ENCODE measurements around the gene CTNNA1. TPM values are rescaled to one million over a fixed set of nuclear protein-coding genes. Genes with fewer than 3 reads are reported as not detected.
"Not testable (repeated sequence)": the region's sequence is repeated elsewhere in the genome, so short reads cannot be mapped to it uniquely, and the experiment has no call there.

CTNNA1 gene
- total RNA-seq, 3 donors from 2014 or later = 347 to 457 (median 380) TPM

DNA sequence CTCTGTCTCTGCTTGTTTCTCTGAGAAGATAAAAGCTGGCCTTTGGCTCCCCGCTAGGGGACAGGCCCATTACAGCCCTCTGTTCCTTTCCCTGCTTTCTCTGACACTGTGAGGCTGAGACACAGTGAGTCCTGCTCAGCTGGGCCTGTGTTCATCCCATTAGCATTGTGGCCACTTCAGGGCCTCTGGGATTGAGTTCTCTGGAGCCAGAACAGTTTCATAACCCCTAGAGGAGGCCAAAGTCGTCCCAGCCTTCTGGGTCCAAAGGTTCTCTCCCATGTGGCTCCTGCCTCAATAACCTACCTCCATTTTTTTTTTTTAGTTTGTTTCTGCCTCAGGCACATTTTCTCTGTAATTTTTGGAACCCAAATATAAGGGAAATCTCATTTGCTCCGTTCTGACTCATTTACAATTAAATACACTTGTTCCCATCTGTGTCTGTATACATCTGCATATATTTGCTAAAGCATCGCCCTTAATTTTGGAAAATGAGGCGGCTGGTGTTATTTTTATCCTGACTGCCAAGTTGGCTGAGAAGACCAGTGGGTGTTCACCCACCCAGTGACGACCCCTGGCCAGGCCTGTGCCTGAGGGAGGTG, 27.3 kb upstream of the CTNNA1 start:
- no peaks in the 10 kb centered on the region for H3K4me1 ChIP-seq (ENCODE audit: low read depth)
- H3K36me3 ChIP-seq (ENCODE audit: low read depth) = no peaks in the 10 kb centered on the region
- H3K9me3 ChIP-seq = no peaks in the 10 kb centered on the region
- DNase-seq = no peak
- TF ChIP-seq, protein P1, sequence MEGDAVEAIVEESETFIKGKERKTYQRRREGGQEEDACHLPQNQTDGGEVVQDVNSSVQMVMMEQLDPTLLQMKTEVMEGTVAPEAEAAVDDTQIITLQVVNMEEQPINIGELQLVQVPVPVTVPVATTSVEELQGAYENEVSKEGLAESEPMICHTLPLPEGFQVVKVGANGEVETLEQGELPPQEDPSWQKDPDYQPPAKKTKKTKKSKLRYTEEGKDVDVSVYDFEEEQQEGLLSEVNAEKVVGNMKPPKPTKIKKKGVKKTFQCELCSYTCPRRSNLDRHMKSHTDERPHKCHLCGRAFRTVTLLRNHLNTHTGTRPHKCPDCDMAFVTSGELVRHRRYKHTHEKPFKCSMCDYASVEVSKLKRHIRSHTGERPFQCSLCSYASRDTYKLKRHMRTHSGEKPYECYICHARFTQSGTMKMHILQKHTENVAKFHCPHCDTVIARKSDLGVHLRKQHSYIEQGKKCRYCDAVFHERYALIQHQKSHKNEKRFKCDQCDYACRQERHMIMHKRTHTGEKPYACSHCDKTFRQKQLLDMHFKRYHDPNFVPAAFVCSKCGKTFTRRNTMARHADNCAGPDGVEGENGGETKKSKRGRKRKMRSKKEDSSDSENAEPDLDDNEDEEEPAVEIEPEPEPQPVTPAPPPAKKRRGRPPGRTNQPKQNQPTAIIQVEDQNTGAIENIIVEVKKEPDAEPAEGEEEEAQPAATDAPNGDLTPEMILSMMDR (IDR thresholded peaks at IDR 0.05) = no peak
- ATAC-seq = peak; percentile 44
- H3K4me3 ChIP-seq = no peak overlapping the region
- intact Hi-C loops (cut with DNase I, micrococcal nuclease) = no loop called here

DNA sequence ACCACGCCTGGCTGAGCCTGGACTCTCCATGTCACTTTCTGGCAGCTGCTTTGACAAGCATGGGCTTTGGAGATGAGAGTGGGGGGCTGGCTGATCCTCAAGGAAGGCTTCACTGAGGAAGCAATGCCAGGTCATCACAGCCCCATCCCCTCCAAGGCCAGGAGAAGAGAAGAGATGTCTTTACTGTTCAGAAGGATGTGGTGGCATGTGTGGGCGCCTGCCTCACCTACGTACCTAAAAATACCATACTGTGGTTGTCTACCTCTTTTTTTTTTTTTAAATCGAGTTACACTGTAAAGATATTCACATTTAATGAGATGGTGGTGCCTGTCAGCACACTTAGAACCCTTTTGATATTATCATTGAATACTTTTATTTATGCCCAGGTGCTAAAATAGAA, 26.4 kb upstream of the CTNNA1 start:
- no peak for ATAC-seq
- no peaks in the 10 kb centered on the region for H3K4me1 ChIP-seq (ENCODE audit: low read depth)
- intact Hi-C loops (cut with DNase I, micrococcal nuclease) = no loop called here

DNA sequence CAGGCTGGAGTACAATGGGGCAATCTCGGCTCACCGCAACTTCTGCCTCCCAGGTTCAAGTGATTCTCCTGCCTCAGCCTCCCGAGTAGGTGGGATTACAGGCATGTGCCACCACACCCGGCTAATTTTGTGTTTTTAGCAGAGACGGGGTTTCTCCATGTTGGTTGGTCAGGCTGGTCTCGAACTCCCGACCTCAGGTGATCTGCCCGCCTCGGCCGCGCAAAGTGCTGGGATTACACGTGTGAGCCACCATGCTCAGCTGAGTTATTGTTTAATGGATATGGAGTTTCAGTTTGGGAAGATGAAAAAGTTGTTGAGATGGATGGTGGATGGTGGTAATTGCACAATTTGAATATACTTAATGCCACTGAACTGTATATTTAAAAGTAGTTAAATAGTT, 22.7 kb upstream of the CTNNA1 start:
- intact Hi-C loops (cut with DNase I, micrococcal nuclease); H3K9me3 ChIP-seq; ATAC-seq; DNase-seq; H3K4me3 ChIP-seq; H3K4me1 ChIP-seq (ENCODE audit: low read depth); H3K36me3 ChIP-seq (ENCODE audit: low read depth): not testable (repeated sequence)

More for the DNA sequence above, 26.4 kb upstream of the CTNNA1 start:
- DNase-seq = no peak
- H3K9me3 ChIP-seq = no peaks in the 10 kb centered on the region
- TF ChIP-seq, protein P1 (IDR thresholded peaks at IDR 0.05) = no peak
- H3K4me3 ChIP-seq = no peak overlapping the region
- H3K36me3 ChIP-seq (ENCODE audit: low read depth) = no peaks in the 10 kb centered on the region

DNA sequence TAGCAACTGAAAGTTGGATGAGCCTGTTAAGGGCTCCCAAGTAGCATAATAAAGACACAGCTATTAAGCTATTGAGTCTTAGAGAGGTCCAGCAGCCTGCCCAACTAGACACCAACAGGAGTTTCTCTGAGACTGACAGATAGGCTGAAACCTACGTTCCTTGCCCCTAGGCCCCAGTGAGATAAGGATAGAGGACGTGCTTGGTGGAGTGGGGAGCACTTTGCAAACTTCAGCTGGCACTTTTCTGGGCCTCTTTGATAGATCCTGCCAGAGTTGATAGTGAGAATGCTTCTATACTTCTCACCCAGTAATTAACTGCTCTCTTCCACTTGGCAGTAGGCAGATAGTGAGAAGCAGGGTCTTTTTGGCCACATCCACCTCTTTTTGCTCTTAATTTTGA, 20.8 kb upstream of the CTNNA1 start:
- H3K4me1 ChIP-seq (ENCODE audit: low read depth) = no peaks in the 10 kb centered on the region
- H3K4me3 ChIP-seq = no peak overlapping the region
- H3K9me3 ChIP-seq = no peaks in the 10 kb centered on the region
- ATAC-seq (no peak), DNase-seq (no peak)
- TF ChIP-seq, protein P1 (IDR thresholded peaks at IDR 0.05) = no peak
- intact Hi-C loops (cut with DNase I, micrococcal nuclease) = no loop called here
- H3K36me3 ChIP-seq (ENCODE audit: low read depth) = no peaks in the 10 kb centered on the region

DNA sequence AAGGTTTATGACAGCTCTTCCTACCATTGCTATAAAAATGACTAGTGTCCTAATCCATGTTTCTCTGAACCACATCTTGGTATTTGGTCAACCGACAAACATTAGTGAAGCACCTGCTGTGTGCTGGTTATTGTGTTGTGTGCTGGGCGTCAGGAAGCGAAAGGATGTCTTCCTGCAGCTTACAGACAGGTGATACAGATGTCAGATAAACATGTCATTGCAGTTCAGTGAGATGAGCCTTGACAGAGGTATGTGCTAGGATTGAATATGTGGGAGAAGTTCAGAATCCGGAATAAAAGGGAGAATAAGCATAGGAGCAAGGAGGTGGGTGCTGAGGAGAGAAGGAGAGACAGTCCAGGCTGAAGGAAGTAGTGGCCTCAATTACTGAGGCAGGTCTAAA, 20.3 kb upstream of the CTNNA1 start:
- intact Hi-C loops (cut with DNase I, micrococcal nuclease) = no loop called here
- Histone ChIP-seq H3K36me3 (ENCODE audit: low read depth) (no peaks in the 10 kb centered on the region), H3K9me3 (no peaks in the 10 kb centered on the region), H3K4me3 (no peak overlapping the region), H3K4me1 (ENCODE audit: low read depth) (no peaks in the 10 kb centered on the region)
- ATAC-seq (no peak), DNase-seq (no peak)
- TF ChIP-seq, protein P1 (IDR thresholded peaks at IDR 0.05) = no peak

DNA sequence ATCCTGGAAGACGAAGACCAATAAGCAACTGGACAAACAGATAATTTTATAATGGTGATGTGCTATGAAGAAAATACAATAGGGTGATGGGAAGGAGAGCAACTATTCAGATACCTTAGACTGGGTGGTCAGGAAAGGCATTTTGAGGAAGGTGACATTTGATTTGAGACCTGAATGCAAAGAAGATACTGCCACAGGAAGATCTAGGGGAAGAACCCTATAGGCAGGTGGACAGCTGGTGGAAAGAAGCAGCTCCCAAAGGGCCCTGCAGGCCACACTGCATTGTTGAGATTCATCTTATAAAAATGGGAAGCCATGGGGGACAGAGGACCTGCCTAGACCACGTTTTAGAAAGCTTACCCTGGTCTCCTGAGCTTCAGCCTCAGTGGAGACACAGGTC, 19.7 kb upstream of the CTNNA1 start:
- intact Hi-C loops (cut with DNase I, micrococcal nuclease) = no loop called here
- H3K9me3 ChIP-seq = no peaks in the 10 kb centered on the region
- DNase-seq = no peak
- no peaks in the 10 kb centered on the region for H3K4me1 ChIP-seq (ENCODE audit: low read depth)
- no peak for ATAC-seq
- H3K36me3 ChIP-seq (ENCODE audit: low read depth) = no peaks in the 10 kb centered on the region
- TF ChIP-seq, protein P1 (IDR thresholded peaks at IDR 0.05) = no peak
- H3K4me3 ChIP-seq = no peak overlapping the region

Measured in mucosa of descending colon (tissue), 3 donors.